RWPE2 (cell line): ENCODE data around the gene RNF38.
A peak's percentile ranks its signal among the peaks of the same experiment; 100 is the strongest.
"Not testable (repeated sequence)": the region's sequence is repeated elsewhere in the genome, so short reads cannot be mapped to it uniquely, and the experiment has no call there.

ENCODE experiments used
- ATAC-seq: fragments of 200-7000 bp; cut with Tn5 transposase; 3 replicates; pipeline ENCODE4 v1.9.1; 2021; ENCODE audit warnings: low read depth
- DNase-seq: peaks from one replicate; pipeline ENCODE4 v3.0.0-alpha.2; 2020; ENCODE audit warnings: low spot score
- H3K27ac ChIP-seq: fragments of 450-650 bp; 2 replicates; pipeline ENCODE4 v1.5.1; 2017; ENCODE audit warnings: mild to moderate bottlenecking; ENCODE audit not compliant: poor library complexity, severe bottlenecking
- H3K27me3 ChIP-seq: fragments of 250-450 bp; sonication (Bioruptor Pico); 2 replicates; pipeline ENCODE4 v1.5.1; 2021; ENCODE audit warnings: mild to moderate bottlenecking, moderate library complexity; ENCODE audit not compliant: insufficient read depth, poor library complexity, severe bottlenecking
- H3K36me3 ChIP-seq: fragments of 250-450 bp; sonication (Bioruptor Pico); 2 replicates; pipeline ENCODE4 v1.5.1; 2020; ENCODE audit warnings: low read depth, mild to moderate bottlenecking, moderate library complexity
- H3K4me1 ChIP-seq: fragments of 250-450 bp; sonication (Bioruptor Pico); 2 replicates; pipeline ENCODE4 v1.5.1; 2021; ENCODE audit warnings: mild to moderate bottlenecking, moderate library complexity; ENCODE audit not compliant: insufficient read depth, poor library complexity, severe bottlenecking
- H3K4me3 ChIP-seq: fragments of 250-450 bp; sonication (Bioruptor Pico); 2 replicates; pipeline ENCODE4 v1.5.1; 2021; ENCODE audit warnings: mild to moderate bottlenecking, moderate library complexity; ENCODE audit not compliant: severe bottlenecking
- H3K9me3 ChIP-seq: fragments of 250-450 bp; sonication (Bioruptor Pico); 2 replicates; pipeline ENCODE4 v1.5.1; 2021; ENCODE audit warnings: mild to moderate bottlenecking, moderate library complexity; ENCODE audit not compliant: severe bottlenecking
- TF ChIP-seq, protein P1 (sequence below): fragments of 450-650 bp; IDR thresholded peaks from one replicate; pipeline ENCODE4 v1.5.1; 2017; ENCODE audit warnings: mild to moderate bottlenecking, moderate library complexity; ENCODE audit not compliant: poor library complexity, severe bottlenecking

RNF38 gene

DNA sequence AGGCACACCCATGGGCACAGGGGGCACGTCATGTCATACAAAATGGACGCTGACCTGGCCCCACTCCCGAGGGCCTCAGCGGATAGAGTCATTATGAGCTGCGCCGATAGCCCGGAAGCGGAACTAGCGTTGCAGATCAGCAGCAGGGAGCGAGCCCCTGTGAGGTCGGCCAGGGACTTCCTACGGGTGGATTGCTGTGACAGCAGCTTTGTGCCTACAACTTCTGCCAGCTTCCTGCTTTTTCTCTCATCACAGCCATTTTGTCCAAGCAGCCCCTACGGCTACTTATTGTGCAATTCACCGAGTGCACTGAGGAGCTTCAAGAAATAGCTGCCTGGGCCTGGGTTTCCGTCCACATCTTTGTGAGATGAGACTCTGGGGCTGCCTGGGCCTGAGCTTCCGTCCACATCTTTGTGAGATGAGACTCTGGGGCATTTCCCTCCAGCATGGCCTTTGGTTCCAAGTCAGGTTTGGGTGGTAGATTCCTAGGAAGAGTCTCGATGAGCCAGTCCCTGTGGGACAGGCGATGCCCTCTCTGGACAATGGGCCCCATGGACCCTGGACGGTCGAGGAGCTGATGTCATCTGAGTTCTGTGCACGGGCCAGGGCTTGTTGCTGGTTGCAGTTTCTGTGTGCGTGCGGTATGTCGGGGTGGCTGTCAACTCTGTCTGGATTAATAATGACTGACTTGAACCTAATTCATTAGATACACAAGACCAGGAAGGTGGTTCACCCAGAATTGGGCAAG is 74.8 kb downstream of the RNF38 start:
- H3K4me1 ChIP-seq = peaks cover 6% of the 10 kb centered on the region
- no peak for ATAC-seq
- peak; percentile 60 for DNase-seq
- TF ChIP-seq, protein P1, sequence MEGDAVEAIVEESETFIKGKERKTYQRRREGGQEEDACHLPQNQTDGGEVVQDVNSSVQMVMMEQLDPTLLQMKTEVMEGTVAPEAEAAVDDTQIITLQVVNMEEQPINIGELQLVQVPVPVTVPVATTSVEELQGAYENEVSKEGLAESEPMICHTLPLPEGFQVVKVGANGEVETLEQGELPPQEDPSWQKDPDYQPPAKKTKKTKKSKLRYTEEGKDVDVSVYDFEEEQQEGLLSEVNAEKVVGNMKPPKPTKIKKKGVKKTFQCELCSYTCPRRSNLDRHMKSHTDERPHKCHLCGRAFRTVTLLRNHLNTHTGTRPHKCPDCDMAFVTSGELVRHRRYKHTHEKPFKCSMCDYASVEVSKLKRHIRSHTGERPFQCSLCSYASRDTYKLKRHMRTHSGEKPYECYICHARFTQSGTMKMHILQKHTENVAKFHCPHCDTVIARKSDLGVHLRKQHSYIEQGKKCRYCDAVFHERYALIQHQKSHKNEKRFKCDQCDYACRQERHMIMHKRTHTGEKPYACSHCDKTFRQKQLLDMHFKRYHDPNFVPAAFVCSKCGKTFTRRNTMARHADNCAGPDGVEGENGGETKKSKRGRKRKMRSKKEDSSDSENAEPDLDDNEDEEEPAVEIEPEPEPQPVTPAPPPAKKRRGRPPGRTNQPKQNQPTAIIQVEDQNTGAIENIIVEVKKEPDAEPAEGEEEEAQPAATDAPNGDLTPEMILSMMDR = no peak
- no peak overlapping the region for H3K4me3 ChIP-seq
- no peaks in the 10 kb centered on the region for H3K9me3 ChIP-seq
- H3K27ac ChIP-seq = no peak overlapping the region
- no peaks in the 10 kb centered on the region for H3K27me3 ChIP-seq
- no peaks in the 10 kb centered on the region for H3K36me3 ChIP-seq

DNA sequence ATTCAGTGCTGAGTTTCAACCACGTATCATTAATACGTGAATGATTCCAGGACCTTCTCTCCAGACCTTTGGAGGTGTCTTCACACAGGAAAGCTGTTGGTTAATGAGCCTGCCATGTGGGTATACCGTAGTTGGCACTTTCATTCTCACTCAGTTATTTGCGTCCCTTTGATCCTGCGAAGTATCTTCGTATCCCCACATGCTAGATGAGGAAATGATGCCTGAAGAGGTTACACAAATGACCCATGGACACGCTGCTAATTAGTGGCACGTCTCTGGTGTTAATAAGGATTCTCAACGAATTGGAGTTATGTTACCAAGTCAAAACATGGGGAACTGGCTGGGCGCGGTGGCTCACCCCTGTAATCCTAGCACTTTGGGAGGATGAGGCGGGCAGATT is 76.1 kb downstream of the RNF38 start:
- no peak overlapping the region for H3K27ac ChIP-seq
- TF ChIP-seq, protein P1 = no peak
- no peaks in the 10 kb centered on the region for H3K36me3 ChIP-seq
- no peaks in the 10 kb centered on the region for H3K9me3 ChIP-seq
- peaks cover 20% of the 10 kb centered on the region for H3K4me1 ChIP-seq
- no peak for DNase-seq
- no peaks in the 10 kb centered on the region for H3K27me3 ChIP-seq
- no peak for ATAC-seq
- H3K4me3 ChIP-seq = no peak overlapping the region

DNA sequence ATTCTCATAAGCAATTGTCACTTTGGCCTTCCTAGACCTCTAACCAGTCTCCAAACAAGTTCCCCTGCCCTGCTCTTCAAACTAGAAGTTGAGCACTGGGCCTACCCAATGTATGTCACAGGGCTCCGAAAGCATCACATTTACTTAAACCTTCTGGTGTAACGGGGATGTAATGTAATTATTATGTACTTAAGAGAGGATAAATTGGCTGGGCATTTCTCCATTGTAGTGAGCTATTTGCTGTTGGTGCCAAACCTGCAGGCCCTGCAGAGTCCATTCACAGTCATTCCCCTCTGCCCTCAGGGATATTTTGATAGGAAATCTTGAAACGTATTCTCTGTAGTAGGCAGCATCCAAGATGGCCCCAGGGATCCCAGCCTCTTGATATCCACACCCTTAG is 77.6 kb downstream of the RNF38 start:
- DNase-seq (no peak), ATAC-seq (no peak)
- Histone ChIP-seq H3K4me3 (no peak overlapping the region), H3K36me3 (no peaks in the 10 kb centered on the region), H3K27ac (no peak overlapping the region), H3K4me1 (peaks cover 34% of the 10 kb centered on the region), H3K27me3 (no peaks in the 10 kb centered on the region), H3K9me3 (no peaks in the 10 kb centered on the region)
- TF ChIP-seq, protein P1 = no peak

DNA sequence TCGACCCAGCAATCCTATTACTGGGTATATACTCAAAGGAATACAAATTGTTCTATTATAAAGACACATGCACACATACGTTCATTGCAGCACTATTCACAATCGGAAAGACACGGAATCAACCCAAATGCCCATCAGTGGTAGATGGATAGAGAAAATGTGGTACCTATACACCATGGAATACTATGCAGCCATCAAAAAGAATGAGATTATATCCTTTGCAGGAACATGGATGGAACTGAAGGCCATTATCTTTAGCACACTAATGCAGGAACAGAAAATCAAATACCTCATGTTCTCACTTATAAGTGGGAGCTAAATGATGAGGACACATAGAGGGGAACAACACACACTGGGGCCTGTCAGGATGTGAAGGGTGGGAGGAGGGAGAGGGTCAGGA is 78.2 kb downstream of the RNF38 start:
- H3K27me3 ChIP-seq = not testable (repeated sequence)

DNA sequence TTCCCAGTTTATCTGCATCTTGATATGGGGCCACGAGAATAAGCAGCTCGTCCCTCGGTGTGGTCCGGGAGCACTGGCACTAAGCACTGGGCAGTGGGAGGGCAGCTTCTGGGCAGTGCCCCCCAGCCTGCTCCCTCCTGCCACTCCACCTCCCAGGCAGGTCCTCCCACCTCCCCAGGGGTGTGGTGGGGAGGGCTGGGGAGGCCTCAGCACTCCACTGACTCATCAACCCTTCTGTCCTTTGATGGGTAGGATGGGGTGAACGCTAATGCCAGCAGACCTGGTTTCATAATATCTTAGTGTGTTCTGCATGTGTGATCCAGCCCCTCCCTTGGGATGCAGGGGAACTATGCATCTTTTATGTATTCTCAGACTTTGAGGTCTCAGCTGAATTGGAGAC is 79.6 kb downstream of the RNF38 start:
- ATAC-seq (peak; percentile 38), DNase-seq (no peak)
- no peak overlapping the region for H3K4me3 ChIP-seq
- peak overlapping the region; percentile 73 for H3K27ac ChIP-seq
- peaks cover 37% of the 10 kb centered on the region for H3K4me1 ChIP-seq
- TF ChIP-seq, protein P1 = no peak
- H3K36me3 ChIP-seq = no peaks in the 10 kb centered on the region
- H3K27me3 ChIP-seq = no peaks in the 10 kb centered on the region
- H3K9me3 ChIP-seq = no peaks in the 10 kb centered on the region

More for the DNA sequence above, 78.2 kb downstream of the RNF38 start:
- not testable (repeated sequence) for H3K4me3 ChIP-seq, H3K9me3 ChIP-seq, H3K27ac ChIP-seq, H3K36me3 ChIP-seq, DNase-seq, ATAC-seq
- H3K4me1 ChIP-seq = peaks cover 37% of the 10 kb centered on the region
